ENCODE data around the gene AHCYL1.

DNA sequence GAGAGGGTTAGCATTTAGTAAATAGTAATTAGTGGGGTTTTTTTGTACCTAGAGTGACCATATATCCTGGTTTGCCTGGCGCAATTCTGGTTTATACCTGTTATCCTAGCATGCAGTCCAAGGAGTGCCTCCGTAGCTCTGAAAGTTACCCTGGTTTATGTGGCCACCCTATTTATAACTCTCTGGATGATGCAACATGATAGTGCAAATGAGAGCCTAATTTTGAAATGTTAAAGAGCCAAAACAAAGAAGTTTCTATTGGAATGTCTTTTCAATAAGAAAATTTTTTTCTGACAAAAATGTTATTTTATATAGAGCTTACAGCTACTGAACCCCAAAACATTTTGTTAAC, 5.7 kb downstream of the AHCYL1 start:
- TF ChIP-seq, protein P1, sequence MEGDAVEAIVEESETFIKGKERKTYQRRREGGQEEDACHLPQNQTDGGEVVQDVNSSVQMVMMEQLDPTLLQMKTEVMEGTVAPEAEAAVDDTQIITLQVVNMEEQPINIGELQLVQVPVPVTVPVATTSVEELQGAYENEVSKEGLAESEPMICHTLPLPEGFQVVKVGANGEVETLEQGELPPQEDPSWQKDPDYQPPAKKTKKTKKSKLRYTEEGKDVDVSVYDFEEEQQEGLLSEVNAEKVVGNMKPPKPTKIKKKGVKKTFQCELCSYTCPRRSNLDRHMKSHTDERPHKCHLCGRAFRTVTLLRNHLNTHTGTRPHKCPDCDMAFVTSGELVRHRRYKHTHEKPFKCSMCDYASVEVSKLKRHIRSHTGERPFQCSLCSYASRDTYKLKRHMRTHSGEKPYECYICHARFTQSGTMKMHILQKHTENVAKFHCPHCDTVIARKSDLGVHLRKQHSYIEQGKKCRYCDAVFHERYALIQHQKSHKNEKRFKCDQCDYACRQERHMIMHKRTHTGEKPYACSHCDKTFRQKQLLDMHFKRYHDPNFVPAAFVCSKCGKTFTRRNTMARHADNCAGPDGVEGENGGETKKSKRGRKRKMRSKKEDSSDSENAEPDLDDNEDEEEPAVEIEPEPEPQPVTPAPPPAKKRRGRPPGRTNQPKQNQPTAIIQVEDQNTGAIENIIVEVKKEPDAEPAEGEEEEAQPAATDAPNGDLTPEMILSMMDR (IDR thresholded peaks at IDR 0.05) = no peak
- TF ChIP-seq POLR2AphosphoS5 (IDR thresholded peaks at IDR 0.05) (no peak), POLR2A (IDR thresholded peaks at IDR 0.05) (no peak), EP300 (IDR thresholded peaks at IDR 0.05) (no peak)

Measured in sigmoid colon (tissue), 4 donors.